Measurements from ENCODE around the gene PJA1.

DNA sequence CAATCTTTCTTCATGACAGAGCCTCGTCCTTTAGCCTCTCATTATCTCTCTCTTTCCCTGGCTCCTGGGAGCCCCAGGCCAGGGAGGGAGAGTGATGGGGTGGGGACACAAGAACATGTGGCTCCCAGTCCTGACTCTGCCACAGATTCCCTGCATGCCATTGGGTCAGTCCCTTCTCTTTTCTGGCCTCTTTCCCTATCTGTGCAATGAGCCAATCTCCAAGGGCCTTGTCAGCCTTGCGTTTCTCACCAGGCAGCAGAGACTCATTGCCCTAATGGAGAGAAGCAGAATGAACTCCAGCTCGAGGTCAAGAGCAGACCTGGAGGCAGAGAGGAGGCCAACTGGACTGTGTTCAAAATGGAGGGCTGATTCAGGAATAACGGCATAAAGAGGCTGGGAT lies 38.4 kb upstream of the PJA1 start:
- no peak for TF ChIP-seq POLR2AphosphoS5 (IDR thresholded peaks at IDR 0.05; ENCODE audit: insufficient read depth in 1 of 2, low read depth in 1 of 2)
- TF ChIP-seq CTCF (IDR thresholded peaks at IDR 0.05), result no peak
- TF ChIP-seq POLR2A (IDR thresholded peaks at IDR 0.05), result no peak

Data from vagina (tissue), 2 donors.